HEK293 (cell line): Measurements from ENCODE around the gene SOX13.

Experiments
- CTCF ChIA-PET: fragments of 350-600 bp; formaldehyde crosslinking; extraction: SDS; loops from one replicate; lab custom pipeline; 2021; ENCODE audit warnings: antibody characterized with exemption; lab: Yijun Ruan, JAX
- POLR2A ChIA-PET: fragments of 300-600 bp; formaldehyde crosslinking; extraction: SDS; loops from one replicate; lab custom pipeline; 2020; ENCODE audit warnings: antibody characterized with exemption, inconsistent platforms; lab: Yijun Ruan, JAX
- H3K27ac ChIP-seq: fragments of 200-500 bp; sonication (Bioruptor generic); 2 replicates; pipeline ENCODE4 v1.5.1; 2014; ENCODE audit warnings: low read depth, low read length, control low read depth, inconsistent platforms; ENCODE audit errors: extremely low read depth
- H3K36me3 ChIP-seq, 2 experiments: fragments of 200-500 bp in 1 of 2; sonication (Bioruptor generic) in 1 of 2; 1 replicate in 1 of 2; 2 replicates in 1 of 2; pipeline ENCODE4 v1.5.1; 2014 to 2017; ENCODE audit warnings: inconsistent platforms in 2 of 2, low read length in 2 of 2; ENCODE audit not compliant: control insufficient read depth in 2 of 2, insufficient read depth in 1 of 2
- H3K4me1 ChIP-seq: fragments of 200-500 bp; sonication (Bioruptor generic); 2 replicates; pipeline ENCODE4 v1.5.1; 2014; ENCODE audit warnings: mild to moderate bottlenecking, low read length, inconsistent platforms; ENCODE audit not compliant: control insufficient read depth, insufficient read depth
- H3K4me3 ChIP-seq: 2 replicates; pipeline ENCODE4 v1.5.1; 2011; ENCODE audit warnings: low read depth, mild to moderate bottlenecking, control low read depth, low read length, moderate library complexity
- H3K9me3 ChIP-seq: fragments of 200-500 bp; sonication (Bioruptor generic); 2 replicates; pipeline ENCODE4 v1.5.1; 2014; ENCODE audit warnings: low read depth, low read length, inconsistent platforms; ENCODE audit not compliant: control insufficient read depth, insufficient read depth
- HOXA7 ChIP-seq: sonication (generic); formaldehyde crosslinking; IDR thresholded peaks from 2 replicates; pipeline ENCODE4 v1.8.1; 2022; ENCODE audit warnings: missing genetic modification reagents, borderline replicate concordance
- KLF1 ChIP-seq: fragments of 450-650 bp; formaldehyde crosslinking; IDR thresholded peaks from 2 replicates; pipeline ENCODE4 v1.5.1; 2016; ENCODE audit warnings: missing biosample characterization, missing genetic modification characterization
- KLF7 ChIP-seq: fragments of 450-650 bp; formaldehyde crosslinking; IDR thresholded peaks from 2 replicates; pipeline ENCODE4 v1.5.1; 2016; ENCODE audit warnings: missing biosample characterization, missing genetic modification characterization, borderline replicate concordance
- MYNN ChIP-seq: fragments of 450-650 bp; formaldehyde crosslinking; IDR thresholded peaks from 2 replicates; pipeline ENCODE4 v1.5.1; 2016; ENCODE audit warnings: missing biosample characterization, missing genetic modification characterization, borderline replicate concordance
- YY2 ChIP-seq: fragments of 450-650 bp; formaldehyde crosslinking; IDR thresholded peaks from 2 replicates; pipeline ENCODE4 v1.5.1; 2016; ENCODE audit warnings: missing biosample characterization, missing genetic modification characterization
- ZEB2 ChIP-seq: fragments of 450-650 bp; formaldehyde crosslinking; IDR thresholded peaks from 2 replicates; pipeline ENCODE4 v1.5.1; 2016; ENCODE audit warnings: missing biosample characterization, missing genetic modification characterization
- ZFHX2 ChIP-seq: fragments of 450-650 bp; formaldehyde crosslinking; conservative IDR thresholded peaks from 2 replicates; pipeline ENCODE4 v1.5.1; 2016; ENCODE audit warnings: missing biosample characterization, missing genetic modification characterization
- ZNF121 ChIP-seq: fragments of 450-650 bp; formaldehyde crosslinking; IDR thresholded peaks from 2 replicates; pipeline ENCODE4 v1.5.1; 2016; ENCODE audit warnings: missing biosample characterization, missing genetic modification characterization
- ZNF140 ChIP-seq: fragments of 450-650 bp; formaldehyde crosslinking; IDR thresholded peaks from 2 replicates; pipeline ENCODE4 v1.5.1; 2016; ENCODE audit warnings: missing biosample characterization, missing genetic modification characterization
- ZNF2 ChIP-seq: fragments of 450-650 bp; formaldehyde crosslinking; IDR thresholded peaks from 2 replicates; pipeline ENCODE4 v1.5.1; 2016; ENCODE audit warnings: missing biosample characterization, missing genetic modification characterization
- ZNF24 ChIP-seq: fragments of 450-650 bp; formaldehyde crosslinking; IDR thresholded peaks from 2 replicates; pipeline ENCODE4 v1.5.1; 2016; ENCODE audit warnings: missing biosample characterization, missing genetic modification characterization
- ZNF416 ChIP-seq: fragments of 450-650 bp; formaldehyde crosslinking; IDR thresholded peaks from 2 replicates; pipeline ENCODE4 v1.5.1; 2016; ENCODE audit warnings: missing biosample characterization, missing genetic modification characterization
- ZNF558 ChIP-seq: fragments of 450-650 bp; formaldehyde crosslinking; IDR thresholded peaks from 2 replicates; pipeline ENCODE4 v1.5.1; 2016; ENCODE audit warnings: missing biosample characterization, missing genetic modification characterization
- ZNF561 ChIP-seq: fragments of 450-650 bp; IDR thresholded peaks from 2 replicates; pipeline ENCODE4 v1.5.1; 2018; ENCODE audit warnings: missing biosample characterization, missing genetic modification characterization, borderline replicate concordance
- ZNF596 ChIP-seq: fragments of 450-650 bp; IDR thresholded peaks from 2 replicates; pipeline ENCODE4 v1.5.0; 2018; ENCODE audit warnings: missing biosample characterization, mild to moderate bottlenecking, missing genetic modification characterization, moderate library complexity
- ZSCAN30 ChIP-seq: fragments of 450-650 bp; IDR thresholded peaks from 2 replicates; pipeline ENCODE4 v1.5.1; 2018; ENCODE audit warnings: missing biosample characterization, mild to moderate bottlenecking, missing genetic modification characterization, moderate library complexity
- TF ChIP-seq, protein P1 (sequence below): fragments of 450-650 bp; formaldehyde crosslinking; IDR thresholded peaks from 2 replicates; pipeline ENCODE4 v1.5.1; 2016; ENCODE audit warnings: missing biosample characterization, missing genetic modification characterization
- TF ChIP-seq, protein P2 (sequence below): fragments of 450-650 bp; formaldehyde crosslinking; IDR thresholded peaks from 2 replicates; pipeline ENCODE4 v1.5.1; 2016; ENCODE audit warnings: missing biosample characterization, missing genetic modification characterization
- TF ChIP-seq, protein P3 (sequence below): fragments of 450-650 bp; formaldehyde crosslinking; IDR thresholded peaks from 2 replicates; pipeline ENCODE4 v1.5.1; 2017; ENCODE audit warnings: missing biosample characterization, mild to moderate bottlenecking, missing genetic modification characterization, moderate library complexity
- TF ChIP-seq, protein P4 (sequence below): fragments of 450-650 bp; formaldehyde crosslinking; IDR thresholded peaks from 2 replicates; pipeline ENCODE4 v1.5.1; 2017; ENCODE audit warnings: missing biosample characterization, missing genetic modification characterization

SOX13 gene

DNA sequence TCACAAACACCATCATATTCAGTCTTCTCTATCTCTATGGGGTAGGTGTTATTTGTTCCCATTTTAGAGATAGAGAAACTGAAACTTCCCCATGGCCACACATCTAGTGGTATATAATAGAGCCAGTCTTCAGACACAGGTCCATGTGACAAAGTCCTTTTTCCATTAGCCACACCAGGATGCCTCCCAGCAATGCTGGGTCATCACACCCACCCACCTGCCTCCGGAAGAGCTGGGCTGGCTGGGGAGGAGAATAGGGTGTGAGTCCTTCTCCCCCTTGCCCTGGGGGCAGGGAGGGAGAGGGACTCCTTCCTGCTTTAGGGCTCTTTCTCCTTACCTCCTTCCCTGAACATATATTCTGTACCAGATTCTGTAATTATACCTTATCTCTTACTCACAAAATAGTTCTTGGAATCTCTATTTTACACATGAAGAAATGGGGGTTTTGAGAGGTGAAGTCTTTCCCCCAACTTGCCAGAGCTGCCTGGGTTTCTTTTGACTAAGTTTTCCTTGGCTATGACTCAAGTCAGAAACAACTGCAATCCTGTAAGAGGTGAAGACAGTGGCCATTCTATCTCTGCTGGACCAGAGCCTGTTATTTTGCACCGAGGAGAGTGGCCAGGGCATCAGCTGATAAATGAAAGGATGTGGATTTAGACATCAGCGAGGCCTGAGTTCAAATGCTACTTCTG, 30.0 kb downstream of the SOX13 start (continued):
- TF ChIP-seq, protein P1, sequence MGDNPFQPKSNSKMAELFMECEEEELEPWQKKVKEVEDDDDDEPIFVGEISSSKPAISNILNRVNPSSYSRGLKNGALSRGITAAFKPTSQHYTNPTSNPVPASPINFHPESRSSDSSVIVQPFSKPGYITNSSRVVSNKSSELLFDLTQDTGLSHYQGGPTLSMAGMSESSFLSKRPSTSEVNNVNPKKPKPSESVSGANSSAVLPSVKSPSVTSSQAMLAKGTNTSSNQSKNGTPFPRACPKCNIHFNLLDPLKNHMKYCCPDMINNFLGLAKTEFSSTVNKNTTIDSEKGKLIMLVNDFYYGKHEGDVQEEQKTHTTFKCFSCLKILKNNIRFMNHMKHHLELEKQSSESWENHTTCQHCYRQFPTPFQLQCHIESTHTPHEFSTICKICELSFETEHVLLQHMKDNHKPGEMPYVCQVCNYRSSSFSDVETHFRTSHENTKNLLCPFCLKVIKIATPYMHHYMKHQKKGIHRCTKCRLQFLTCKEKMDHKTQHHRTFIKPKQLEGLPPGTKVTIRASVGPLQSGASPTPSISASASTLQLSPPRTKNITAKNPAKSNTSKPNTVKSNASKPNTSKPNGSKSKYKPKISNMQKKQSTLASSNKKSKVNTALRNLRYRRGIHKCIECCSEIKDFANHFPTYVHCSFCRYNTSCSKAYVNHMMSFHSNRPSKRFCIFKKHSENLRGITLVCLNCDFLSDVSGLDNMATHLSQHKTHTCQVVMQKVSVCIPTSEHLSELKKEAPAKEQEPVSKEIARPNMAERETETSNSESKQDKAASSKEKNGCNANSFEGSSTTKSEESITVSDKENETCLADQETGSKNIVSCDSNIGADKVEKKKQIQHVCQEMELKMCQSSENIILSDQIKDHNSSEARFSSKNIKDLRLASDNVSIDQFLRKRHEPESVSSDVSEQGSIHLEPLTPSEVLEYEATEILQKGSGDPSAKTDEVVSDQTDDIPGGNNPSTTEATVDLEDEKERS = no peak
- TF ChIP-seq ZNF561 (tag by site-specific recombination) (no peak), ZNF558 (tag by site-specific recombination) (no peak), MYNN (tag by site-specific recombination) (no peak), ZSCAN30 (tag by site-specific recombination) (no peak), HOXA7 (CRISPR knock-in tag) (no peak), ZNF121 (tag by site-specific recombination) (no peak), KLF7 (tag by site-specific recombination) (no peak), YY2 (tag by site-specific recombination) (no peak), ZEB2 (tag by site-specific recombination) (no peak)
- TF ChIP-seq, protein P2, sequence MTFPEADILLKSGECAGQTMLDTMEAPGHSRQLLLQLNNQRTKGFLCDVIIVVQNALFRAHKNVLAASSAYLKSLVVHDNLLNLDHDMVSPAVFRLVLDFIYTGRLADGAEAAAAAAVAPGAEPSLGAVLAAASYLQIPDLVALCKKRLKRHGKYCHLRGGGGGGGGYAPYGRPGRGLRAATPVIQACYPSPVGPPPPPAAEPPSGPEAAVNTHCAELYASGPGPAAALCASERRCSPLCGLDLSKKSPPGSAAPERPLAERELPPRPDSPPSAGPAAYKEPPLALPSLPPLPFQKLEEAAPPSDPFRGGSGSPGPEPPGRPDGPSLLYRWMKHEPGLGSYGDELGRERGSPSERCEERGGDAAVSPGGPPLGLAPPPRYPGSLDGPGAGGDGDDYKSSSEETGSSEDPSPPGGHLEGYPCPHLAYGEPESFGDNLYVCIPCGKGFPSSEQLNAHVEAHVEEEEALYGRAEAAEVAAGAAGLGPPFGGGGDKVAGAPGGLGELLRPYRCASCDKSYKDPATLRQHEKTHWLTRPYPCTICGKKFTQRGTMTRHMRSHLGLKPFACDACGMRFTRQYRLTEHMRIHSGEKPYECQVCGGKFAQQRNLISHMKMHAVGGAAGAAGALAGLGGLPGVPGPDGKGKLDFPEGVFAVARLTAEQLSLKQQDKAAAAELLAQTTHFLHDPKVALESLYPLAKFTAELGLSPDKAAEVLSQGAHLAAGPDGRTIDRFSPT (tag by site-specific recombination) = no peak

DNA sequence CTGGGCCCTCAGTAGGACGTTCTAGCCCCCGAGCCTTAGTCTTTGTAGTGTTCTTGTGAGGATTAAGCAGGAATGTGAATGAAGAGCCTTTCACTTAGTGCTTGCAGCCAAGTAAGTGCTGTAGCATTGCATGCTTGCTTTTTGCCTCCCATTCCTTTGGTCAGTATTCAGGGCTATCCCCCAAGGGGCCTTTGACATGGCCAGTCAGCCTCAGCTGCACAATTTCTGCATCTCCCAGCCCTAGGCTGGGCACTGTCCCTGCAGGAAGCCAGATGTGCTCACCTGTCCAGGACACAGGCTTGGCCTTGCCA, 30.5 kb downstream of the SOX13 start:
- no peaks in the 10 kb centered on the region for H3K36me3 ChIP-seq
- POLR2A ChIA-PET = no interaction called here
- H3K4me1 ChIP-seq = peaks cover 6% of the 10 kb centered on the region
- TF ChIP-seq, protein P3, sequence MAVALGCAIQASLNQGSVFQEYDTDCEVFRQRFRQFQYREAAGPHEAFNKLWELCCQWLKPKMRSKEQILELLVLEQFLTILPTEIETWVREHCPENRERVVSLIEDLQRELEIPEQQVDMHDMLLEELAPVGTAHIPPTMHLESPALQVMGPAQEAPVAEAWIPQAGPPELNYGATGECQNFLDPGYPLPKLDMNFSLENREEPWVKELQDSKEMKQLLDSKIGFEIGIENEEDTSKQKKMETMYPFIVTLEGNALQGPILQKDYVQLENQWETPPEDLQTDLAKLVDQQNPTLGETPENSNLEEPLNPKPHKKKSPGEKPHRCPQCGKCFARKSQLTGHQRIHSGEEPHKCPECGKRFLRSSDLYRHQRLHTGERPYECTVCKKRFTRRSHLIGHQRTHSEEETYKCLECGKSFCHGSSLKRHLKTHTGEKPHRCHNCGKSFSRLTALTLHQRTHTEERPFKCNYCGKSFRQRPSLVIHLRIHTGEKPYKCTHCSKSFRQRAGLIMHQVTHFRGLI (tag by site-specific recombination) = no peak
- TF ChIP-seq ZNF2 (tag by site-specific recombination) (no peak), ZNF416 (tag by site-specific recombination) (no peak)
- TF ChIP-seq, all 188 proteins: peak for 0
- no peak overlapping the region for H3K4me3 ChIP-seq
- H3K9me3 ChIP-seq = no peaks in the 10 kb centered on the region
- CTCF ChIA-PET = interaction anchor here (1.2 kb wide), 1 partner anchor 24 kb away, joined by 4 read pairs; no protein-coding TSS in a partner anchor
- H3K27ac ChIP-seq = no peak overlapping the region

DNA sequence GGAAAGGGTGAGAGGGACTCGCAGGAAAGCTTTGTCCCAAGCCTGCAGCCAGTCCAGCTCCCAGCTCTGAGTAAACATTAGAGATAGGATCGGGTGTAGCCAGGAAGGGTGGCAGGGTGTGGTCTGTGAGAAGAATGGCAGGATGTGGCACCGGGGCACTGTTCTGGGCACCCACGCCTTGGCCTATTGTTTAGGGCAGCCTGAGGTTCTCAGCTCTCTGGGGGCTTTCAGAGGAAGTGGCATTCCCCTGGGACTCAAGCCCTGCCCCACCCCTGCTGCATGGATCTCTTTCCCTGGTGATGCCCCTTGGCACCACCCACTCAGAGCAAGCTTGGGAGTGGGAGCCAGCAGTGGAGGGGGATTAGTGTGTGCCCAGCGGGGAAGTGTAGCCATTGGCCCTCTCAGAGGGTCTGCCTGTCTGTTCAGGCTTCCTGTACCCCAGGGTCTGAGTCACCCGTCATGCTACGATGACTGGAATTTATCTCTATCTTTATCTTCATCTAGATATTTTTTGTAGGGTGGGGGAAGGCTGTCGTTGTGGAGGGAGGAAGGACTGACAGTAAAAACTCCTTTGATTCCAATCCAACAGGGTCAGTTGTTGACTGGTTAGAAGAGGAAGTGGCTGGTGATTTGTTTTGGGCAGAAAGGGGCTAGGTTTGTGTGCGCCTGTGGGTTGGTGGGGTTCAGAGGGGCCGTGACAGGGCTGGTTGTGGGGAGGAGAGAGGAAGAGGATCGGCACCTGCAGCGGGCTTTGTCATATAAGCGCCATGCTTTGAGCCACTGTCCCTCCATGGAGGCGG, 31.6 kb downstream of the SOX13 start:
- peak; percentile 48 for TF ChIP-seq ZFHX2
- no peak for TF ChIP-seq ZNF140 (tag by site-specific recombination)
- TF ChIP-seq KLF1 = peak; percentile 75
- TF ChIP-seq, protein P4, sequence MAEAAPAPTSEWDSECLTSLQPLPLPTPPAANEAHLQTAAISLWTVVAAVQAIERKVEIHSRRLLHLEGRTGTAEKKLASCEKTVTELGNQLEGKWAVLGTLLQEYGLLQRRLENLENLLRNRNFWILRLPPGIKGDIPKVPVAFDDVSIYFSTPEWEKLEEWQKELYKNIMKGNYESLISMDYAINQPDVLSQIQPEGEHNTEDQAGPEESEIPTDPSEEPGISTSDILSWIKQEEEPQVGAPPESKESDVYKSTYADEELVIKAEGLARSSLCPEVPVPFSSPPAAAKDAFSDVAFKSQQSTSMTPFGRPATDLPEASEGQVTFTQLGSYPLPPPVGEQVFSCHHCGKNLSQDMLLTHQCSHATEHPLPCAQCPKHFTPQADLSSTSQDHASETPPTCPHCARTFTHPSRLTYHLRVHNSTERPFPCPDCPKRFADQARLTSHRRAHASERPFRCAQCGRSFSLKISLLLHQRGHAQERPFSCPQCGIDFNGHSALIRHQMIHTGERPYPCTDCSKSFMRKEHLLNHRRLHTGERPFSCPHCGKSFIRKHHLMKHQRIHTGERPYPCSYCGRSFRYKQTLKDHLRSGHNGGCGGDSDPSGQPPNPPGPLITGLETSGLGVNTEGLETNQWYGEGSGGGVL (tag by site-specific recombination) = 0 out of 2 replicates have a peak, but pooled peaks have one; percentile 51
- TF ChIP-seq ZNF596 (tag by site-specific recombination) = no peak
- no peak for TF ChIP-seq ZNF2 (tag by site-specific recombination)
- no peak for TF ChIP-seq ZNF24
- TF ChIP-seq, protein P2 (tag by site-specific recombination) = peak; percentile 71
- Histone ChIP-seq H3K27ac (no peak overlapping the region), H3K4me3 (no peak overlapping the region), H3K9me3 (no peaks in the 10 kb centered on the region), H3K36me3 (no peaks in the 10 kb centered on the region), H3K4me1 (peaks cover 6% of the 10 kb centered on the region)
- ChIA-PET CTCF (interaction anchor here (0.7 kb wide), 1 partner anchor 103 kb away, joined by 5 read pairs; no protein-coding TSS in a partner anchor), POLR2A (interaction anchor here (0.9 kb wide), 1 partner anchor 31 kb away, joined by 3 read pairs; no protein-coding TSS in a partner anchor)
